ENCODE measurements around the gene SERPINA12.
A peak's percentile ranks its signal among the peaks of the same experiment; 100 is the strongest.

The SERPINA12 gene, protein sequence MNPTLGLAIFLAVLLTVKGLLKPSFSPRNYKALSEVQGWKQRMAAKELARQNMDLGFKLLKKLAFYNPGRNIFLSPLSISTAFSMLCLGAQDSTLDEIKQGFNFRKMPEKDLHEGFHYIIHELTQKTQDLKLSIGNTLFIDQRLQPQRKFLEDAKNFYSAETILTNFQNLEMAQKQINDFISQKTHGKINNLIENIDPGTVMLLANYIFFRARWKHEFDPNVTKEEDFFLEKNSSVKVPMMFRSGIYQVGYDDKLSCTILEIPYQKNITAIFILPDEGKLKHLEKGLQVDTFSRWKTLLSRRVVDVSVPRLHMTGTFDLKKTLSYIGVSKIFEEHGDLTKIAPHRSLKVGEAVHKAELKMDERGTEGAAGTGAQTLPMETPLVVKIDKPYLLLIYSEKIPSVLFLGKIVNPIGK

DNA sequence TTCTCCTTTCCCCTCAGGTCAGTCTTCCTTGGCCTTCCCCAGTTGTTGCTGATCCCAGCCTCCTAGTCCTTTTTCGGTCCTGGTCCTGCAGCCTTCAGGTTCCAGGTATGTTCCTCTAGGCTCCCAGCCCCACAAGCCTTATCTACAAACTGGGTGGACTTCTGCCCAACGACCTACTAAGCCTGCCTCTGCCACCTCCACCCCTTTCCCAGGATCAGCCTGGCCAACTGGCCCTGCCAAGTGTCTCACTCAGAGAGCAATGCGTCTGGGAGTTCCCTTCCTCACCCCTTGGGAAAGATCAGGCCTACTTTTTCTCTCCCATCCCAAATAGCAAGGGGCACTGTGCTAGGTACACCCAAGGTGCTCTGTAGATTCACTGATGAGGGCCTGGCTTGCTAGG lies at the start of gene SERPINA12:
Gene SERPINA12, minus strand, starts transcription at position 114 of the 400 bp plus-strand sequence. CDS start 11,072 bp downstream, outside the sequence.
- DNase-seq = no peak

DNA sequence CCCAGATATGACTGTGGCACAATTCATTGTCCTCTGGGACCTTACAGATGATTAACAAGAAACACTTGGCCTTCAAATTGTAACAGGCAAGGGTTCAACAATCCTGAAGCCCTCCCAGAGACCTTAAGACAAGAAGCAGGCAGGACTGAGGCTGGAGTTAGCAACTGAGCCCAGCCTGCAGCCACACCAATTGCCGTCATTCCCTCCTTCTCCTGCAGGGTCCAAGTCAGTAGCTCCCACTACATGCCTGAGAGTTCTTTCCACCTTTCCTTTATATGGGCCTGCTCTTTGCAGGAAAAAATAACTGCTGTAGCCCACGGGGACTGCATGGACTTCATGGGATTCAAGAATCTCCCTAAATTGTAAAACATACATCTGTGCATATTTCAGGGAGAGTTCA lies 49.6 kb upstream of the SERPINA12 start:
- DNase-seq = no peak

DNA sequence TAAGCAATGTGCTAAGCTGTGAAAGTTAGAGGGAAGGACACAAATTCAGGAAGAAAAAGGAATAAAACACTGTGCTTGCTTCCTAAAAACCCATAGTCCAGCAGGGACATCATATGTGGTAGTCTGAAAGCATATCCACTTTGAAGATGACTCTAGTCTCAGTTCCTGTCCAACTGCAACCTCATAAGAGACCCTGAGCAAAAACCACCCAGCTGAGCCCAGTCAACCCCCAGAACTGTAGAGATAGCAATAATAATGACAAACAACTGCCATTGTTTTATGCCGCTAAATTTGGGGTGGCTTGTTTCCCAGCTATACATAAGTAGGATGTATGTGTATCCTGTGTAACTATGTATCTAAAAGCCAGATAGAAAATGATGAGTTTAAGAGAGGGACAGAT lies 48.1 kb upstream of the SERPINA12 start:
- DNase-seq = no peak

DNA sequence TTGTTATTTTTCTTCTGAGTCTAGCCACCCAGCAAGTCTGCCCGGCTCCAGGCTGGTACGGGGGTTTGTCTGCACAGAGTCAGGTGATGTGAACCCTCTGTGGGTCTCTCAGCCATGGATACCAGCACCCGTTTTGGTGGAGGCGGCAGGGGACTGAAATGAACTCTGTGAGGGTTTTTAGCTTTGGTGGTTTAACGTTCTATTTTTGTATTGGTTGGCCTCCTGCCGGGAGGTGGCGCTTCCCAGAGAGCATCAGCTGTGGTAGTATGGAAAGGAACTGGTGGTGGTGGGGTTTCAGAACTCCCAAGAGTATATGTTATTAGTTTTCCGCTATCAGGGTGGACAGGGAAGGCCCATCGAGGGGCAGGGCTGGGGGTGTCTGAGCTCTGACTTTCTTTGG lies 46.7 kb upstream of the SERPINA12 start:
- DNase-seq = no peak

DNA sequence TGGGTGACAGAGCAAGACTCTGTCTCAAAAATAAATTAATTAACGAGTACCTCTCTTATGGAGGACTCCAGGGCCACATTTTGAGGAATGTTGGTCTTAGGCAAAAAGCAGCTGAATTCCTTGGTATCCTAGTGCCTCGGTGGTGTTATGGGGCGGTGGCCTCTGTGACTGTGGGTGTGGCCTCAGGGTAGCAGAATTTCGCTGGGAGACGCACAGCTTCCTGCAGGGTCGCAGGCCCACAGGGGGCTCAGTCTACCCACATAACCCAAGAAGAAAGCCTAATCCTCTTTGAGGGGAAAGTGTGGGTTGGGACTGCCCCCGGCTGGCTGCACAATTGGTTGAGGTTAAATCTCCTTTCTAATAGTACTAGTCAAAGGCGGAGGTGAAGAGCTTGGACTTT lies 40.8 kb upstream of the SERPINA12 start:
- DNase-seq = no peak

DNA sequence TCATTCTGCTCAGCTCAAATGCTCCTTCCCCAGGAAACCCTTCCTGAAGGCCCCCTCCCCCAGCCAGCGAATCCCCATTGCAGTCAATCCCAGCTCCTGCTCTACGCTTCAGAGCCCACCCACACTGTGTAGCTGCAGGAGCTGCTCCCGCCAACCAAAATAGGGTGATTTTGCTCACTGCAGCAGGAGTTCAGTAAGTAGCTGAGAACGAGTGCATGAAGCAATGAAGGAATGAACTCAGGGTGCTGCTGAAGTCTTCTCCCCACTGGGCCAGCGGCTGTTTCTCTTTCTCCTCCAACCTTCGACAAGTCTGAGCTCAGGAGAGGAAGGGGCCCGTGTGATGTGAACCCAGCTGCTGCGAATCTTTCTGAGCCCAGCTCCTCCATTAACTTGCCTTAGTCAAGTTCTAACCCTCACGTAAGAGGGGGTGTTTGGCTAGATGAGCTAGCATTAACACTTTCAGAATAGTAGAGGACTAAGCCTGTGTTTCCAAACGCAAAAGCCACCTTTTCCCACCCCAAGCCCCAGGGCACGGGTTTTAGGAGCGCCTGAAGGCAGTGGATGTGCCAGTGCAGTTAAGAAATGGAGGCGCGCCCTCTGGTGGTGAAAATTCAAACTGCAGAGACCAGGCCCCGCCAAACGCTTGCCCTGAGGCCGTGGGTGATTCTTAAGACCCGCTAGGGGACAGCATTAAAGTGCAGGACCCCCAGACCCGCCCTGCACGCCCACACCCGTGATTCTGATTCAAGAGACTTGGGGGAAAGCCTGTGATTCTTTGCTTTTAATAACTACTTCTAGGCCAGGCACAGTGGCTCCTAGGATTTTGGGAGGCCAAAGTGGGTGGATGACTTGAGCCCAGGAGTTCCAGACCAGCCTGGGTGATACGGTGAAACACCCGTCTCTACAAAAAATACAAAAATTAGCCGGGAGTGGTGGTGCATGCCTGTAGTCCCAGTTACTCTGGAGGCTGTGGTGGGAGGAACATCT lies 40.0 kb upstream of the SERPINA12 start:
- DNase-seq = peak in 39 of 56 donors; percentile 5 to 81 (median 35)

DNA sequence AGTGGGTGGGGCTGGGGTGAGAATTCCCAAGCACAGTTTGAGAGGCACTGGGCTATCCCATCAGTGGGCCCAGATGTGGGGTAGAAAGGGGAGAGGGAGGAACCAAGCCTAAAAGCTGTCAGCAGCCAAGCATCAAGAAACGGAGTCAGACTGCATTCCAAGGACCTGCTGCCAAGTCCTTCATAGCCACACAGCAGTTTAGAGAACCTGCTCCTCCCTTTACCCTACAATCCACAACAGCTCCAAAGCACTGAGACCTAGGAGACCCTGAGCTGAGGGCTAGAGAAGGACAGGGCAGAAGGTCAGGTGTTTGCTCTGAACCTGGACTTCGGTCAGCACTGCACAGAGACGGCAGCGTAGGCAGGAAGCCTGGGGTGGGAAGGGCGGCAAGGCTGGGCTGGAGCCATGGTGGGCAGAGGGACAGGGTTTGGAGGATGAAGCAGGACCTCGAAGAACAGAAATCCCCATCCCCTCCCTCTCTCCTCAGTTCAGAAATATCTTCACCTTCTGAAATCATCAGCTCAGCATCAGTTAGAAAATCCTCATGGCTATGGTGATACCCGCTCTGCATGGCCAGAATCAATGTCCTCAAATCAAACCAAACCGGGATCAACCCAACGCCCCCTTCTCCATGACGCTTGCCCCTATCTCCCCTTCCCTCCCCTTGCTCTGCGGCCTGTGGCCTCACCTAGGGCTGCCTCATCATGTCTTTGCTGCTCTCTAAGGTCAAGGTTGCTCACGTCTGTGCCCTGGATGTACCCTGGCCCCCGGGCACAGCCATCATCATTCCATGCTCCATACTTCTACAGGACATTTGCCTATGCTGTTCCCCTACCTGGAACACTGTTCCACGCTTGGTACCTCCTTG lies 39.1 kb upstream of the SERPINA12 start:
- no peak for DNase-seq

DNA sequence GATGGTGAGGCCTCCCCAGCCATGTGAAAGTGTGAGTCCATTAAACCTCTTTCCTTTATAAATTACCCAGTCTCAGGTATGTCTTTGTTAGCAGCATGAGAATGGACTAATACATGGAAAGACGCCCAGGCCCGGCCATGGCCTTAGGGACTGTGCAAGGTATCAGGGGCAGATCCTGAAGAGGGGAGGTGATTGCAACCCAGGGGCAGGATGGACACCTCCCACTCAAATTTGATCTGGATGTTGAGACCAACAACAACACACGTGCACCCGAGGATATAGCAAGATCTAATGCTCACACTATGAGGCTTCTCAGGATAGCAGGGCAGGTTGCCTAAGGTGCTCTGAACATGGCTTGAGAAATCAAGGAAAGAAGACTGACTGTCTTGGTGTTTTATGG lies 38.5 kb upstream of the SERPINA12 start:
- DNase-seq = no peak

DNA sequence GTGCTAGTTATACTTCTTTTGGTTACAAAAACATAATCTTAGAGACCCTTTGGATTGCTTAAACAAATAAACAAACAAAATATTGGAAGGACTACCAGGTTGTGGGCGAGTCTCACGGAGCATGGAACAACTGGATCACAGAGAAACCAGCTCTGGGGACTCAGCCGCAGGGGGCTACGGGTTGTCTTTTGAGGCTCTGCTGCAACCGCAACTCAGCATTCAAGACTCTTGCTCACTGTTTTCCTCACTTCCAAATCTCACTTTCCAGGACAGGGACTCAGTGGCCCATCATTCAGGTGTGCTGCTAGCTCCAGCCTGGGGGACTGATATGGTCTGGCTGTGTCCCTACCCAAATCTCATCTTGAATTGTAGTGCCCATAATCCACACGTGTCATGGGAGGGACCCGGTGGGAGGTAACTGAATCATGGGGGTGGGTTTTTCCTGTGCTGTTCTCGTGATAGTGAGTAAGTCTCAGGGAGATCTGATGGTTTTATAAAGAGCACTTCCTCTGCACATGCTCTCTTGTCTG lies 37.9 kb upstream of the SERPINA12 start:
- no peak for DNase-seq

DNA sequence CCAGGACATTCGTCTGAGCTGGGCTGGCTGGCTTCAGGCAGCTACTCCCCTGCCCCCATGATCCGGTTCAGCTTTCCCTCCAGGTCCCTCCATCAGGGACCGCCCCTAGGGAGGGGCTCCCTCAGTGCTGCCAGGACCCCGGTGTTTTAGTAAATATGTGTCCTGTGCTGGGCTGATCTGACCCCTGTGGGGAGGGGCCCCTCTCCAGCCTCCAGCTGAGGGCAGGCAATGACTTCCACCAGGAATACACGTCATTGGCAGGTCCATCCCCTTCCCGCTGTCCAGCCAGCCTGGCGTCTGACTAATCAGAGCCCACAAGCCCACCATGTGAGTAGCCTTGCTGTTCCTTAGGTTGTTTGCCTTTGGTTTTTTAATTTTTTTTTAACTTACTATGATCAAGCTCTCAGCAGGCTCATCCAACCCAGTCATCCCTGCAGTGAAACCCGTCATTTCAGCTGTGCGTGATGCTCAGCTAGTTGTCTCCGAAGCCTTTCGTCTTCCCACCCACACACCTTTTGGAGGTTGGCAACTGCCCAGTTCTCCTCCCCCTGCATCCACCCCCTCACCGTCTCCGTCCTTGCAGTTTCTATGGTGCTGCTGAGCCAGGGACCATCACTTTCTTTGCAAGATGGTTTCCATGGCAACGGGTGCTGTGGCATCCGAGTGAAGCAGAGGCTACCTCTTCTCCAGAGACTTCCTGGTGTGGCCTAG lies 36.0 kb upstream of the SERPINA12 start:
- DNase-seq = peak in 18 of 56 donors; percentile 5 to 68 (median 30)

DNA sequence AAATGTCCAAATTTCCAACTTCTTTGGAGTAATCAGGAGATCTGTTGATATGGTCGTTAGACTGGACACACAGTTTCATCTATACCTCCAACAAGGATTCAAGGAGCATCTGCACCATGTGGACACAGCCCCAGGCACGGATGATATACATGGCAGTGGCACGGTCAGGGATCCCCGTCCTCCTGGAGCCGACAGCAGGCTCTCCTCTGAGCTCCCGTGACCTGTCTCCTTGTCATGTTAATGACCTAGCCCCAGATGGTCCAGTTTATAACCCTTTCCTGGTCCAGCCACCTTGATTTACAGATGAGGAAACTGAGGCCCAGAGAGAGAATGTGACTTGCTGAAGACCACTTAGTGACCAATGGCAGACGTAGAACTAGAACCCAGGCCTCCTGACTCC lies 35.5 kb upstream of the SERPINA12 start:
- DNase-seq = no peak

DNA sequence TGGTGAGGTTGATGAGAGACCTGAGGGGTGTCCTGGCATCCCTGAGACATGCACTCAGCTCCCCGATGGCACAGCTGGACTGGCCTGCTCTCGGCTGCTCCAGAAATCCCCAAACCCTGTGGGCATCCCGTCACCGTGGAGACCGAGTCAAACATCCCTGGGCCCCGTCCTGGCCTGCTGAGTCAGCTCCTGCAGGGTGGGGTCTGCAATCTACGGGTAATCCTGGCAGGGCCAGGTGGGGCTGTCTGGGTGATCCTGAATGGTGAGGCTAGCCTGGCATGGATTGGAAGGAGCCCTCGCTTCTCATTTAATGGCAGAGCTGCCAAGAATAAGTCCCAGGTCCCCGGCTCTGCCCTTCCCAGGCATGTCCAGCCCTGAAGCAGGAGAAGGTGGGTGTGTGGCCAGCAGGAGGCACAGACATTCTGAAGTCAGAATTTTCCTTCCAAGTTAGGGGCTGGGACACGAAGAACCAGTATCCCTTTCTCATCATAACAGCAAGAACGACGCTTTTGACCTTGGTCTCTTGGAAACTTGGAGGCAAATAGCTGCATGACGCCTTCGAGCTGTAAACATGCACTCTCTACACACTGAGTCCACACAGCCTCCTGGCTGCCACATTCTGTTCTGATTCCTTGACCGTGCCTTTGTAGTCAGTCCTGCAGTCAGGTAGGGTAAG lies 34.3 kb upstream of the SERPINA12 start:
- no peak for DNase-seq

DNA sequence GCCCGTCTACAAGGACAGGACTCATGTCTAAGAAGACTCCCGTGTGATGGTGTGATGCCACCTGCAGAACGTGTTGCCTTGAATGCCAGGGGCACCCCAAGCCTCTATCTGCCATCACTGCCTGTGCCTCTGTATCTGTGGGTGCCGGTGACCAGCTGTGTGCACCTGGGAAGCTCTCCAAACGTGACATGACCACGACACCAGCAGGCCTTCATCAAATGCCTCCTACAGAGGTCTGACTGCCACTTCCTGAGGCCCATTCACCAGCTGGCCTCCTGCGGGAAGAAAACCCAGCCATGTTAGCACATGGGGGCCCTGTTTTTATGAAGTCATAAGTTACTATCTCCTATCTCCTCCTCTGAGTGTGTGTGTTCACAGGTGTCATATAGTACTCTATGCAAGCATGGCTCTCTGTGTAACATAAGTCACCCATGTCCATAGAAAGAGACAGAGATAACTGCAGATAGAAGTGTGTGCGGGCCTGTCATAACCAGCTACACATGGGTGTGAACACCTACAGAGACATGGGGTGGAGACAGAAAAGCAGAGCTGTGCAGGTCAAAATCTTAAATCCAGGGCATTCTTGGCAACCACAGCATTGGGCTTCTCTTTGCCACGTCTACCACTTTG lies 33.7 kb upstream of the SERPINA12 start:
- DNase-seq = no peak

DNA sequence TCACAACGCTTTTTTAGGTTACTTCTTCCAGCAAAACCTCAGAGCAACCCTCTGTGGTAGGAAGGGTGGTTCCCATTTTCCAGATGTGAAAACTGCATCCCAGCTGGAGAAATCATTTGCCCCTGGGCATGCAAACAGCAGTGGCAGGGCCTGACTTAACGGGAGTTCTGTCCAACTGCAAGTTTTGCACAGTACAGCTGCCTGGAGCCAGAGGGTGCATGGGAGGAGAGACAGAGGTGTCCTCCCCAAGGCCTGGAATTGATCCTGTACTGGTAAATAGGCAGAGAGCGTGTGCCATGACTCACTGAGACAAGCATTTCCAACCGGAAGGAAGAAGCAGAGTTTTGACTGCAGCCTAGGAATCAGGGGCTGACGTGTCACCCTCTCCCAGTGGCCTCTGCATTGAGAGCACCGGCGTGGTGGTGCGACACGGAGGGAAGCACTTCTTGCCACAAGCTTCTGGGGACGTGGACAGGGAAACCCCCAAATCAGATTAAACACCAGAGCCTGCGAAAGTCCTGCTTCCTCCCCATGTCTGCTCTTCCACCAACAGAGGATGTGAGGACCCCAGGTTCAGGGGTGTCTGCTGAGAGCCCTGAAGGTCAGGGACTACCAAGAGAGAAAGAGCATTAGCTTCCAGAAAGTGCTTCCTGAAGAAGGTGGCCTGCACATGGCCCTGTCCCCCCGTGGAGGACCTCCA lies 33.0 kb upstream of the SERPINA12 start:
- no peak for DNase-seq

DNA sequence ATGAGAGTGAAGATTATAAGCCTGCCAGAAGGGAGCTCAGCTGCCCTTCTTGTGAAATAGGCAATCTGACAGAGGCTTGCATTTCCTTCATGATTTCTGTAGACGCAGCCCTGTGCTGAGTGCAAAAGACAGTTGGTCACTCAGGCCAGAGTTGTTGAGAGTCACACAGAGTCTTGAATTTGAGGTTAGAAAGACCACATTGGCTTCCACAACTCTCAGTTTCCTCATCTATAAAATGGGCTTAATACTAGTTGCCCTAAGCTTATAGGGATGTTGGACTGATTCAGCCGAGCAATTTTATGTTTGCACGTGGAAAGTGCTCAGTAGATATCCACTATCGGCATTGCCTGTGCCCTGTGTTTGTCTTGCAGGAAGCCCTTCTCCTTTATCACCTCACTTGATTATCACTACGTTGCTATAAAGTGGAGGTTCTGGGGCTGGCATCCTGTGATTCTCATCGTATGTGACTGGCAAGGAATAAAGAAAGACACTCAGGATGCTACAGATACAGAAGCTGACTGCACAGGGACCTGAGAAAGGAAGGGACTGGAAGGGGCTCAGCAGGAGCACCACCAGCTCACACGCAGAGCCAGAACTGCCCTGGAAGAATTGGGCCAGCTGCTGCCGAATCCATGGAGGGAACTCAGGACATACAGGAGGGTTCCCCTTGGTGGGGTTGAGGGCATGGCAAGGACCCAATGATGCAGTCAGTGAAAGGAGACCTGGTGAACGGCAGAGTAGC lies 32.1 kb upstream of the SERPINA12 start:
- DNase-seq = no peak

DNA sequence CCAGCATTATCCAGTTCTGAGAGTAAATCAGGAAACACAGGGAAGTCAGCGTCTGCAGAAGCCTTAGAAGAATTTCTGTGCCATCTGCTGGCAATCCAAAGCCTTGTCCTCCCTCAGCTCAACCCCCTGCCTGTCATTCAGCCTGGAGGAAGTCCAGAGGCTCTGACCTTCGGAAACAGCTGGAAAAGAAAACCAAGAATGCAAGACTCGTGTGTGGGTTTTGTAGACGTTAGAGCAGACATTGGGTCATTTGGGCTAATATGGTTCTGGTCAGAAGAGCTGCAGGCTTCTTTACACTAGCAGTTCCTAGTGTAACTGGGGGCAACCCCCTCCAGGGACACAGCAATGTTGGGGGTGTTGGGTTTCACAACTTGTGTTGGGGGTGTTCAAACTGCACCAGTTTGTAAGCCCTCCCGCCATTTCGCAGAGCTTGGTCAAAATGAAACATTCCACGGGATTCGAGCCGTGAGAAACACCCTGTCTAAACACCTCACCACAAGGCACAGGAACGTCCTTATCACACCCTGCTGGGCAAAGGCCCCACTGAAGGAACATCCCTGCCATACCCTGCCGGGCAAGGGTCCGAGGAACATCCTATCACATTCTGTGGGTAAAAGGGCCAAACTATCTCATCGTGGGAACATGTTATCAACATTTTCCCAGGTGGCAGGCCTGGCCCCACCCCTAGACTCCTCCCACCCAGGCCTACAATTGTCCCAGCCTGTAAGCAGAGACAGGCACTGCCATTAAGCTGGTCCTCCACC lies 30.9 kb upstream of the SERPINA12 start:
- no peak for DNase-seq

DNA sequence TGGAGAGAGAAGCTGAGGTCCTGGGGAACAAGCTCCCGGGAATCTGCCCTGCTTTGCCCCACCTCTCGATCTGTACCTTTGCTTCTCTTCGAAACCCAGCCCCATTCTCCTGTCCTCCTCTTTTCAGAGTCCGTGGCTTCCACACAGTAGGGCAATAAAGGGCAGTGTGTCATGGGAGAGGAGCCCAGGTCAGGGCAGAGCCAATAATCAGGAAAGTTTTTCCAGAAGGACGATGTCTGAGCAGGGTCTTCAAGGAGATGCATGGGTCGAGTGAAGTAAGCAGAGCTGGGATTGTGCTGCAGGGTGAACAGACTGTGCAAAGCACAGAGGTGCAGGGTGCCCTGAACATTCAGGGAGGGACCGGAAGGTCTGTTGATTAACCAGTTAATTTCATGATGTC lies 29.9 kb upstream of the SERPINA12 start:
- DNase-seq = no peak
